Smooth muscle cell (in vitro differentiated cells): ENCODE measurements around the gene PZP. TPM values are rescaled to one million over a fixed set of nuclear protein-coding genes. Genes with fewer than 3 reads are reported as not detected.

Source experiments
- DNase-seq: peaks from one replicate; lab custom pipeline; 2025; ENCODE audit not compliant: unreplicated experiment; lab: John Stamatoyannopoulos, UW
- H2AFZ ChIP-seq: fragments of 200-600 bp; sonication (generic); 2 replicates; pipeline ENCODE4 v1.6.0; 2016; ENCODE audit warnings: antibody characterized with exemption, low read depth, mild to moderate bottlenecking
- H3F3A ChIP-seq: fragments of 200-600 bp; sonication (generic); 2 replicates; pipeline ENCODE4 v1.6.0; 2017; ENCODE audit warnings: antibody characterized with exemption, low read depth
- H3K27ac ChIP-seq: fragments of 200-600 bp; sonication (generic); 2 replicates; pipeline ENCODE4 v1.5.1; 2016; ENCODE audit warnings: low read depth, mild to moderate bottlenecking
- H3K27me3 ChIP-seq: fragments of 200-600 bp; sonication (generic); 2 replicates; pipeline ENCODE4 v1.6.1; 2016; ENCODE audit warnings: low read depth, mild to moderate bottlenecking
- H3K36me3 ChIP-seq: fragments of 200-600 bp; sonication (generic); 2 replicates; pipeline ENCODE4 v1.5.1; 2016; ENCODE audit warnings: low read depth
- H3K4me1 ChIP-seq: fragments of 200-600 bp; sonication (generic); 2 replicates; pipeline ENCODE4 v1.5.1; 2016; ENCODE audit warnings: low read depth
- H3K4me2 ChIP-seq: fragments of 200-600 bp; sonication (generic); 2 replicates; pipeline ENCODE4 v1.6.0; 2016; ENCODE audit warnings: mild to moderate bottlenecking
- H3K4me3 ChIP-seq: fragments of 200-600 bp; sonication (generic); 2 replicates; pipeline ENCODE4 v1.5.1; 2016; ENCODE audit warnings: mild to moderate bottlenecking
- H3K79me2 ChIP-seq: fragments of 200-600 bp; sonication (generic); 2 replicates; pipeline ENCODE4 v1.6.0; 2016; ENCODE audit warnings: low read depth, mild to moderate bottlenecking
- H3K9ac ChIP-seq: fragments of 200-600 bp; sonication (generic); 2 replicates; pipeline ENCODE4 v1.6.0; 2016; ENCODE audit warnings: low read depth
- H3K9me3 ChIP-seq: fragments of 200-600 bp; sonication (generic); replicated peaks from 2 replicates; pipeline ENCODE4 v1.5.1; 2016; ENCODE audit warnings: low read depth
- H4K20me1 ChIP-seq: fragments of 200-600 bp; sonication (generic); 2 replicates; pipeline ENCODE4 v1.6.0; 2016; ENCODE audit warnings: low read depth
- WGBS: methylation state at CpG from one replicate; pipeline ENCODE4 v1.1.7; 2016; ENCODE audit warnings: low lambda C conversion rate; 5-methylcytosine and 5-hydroxymethylcytosine counted together
- polyA plus RNA-seq: library from polyadenylated mRNA; unstranded; fragments of >200 nt; fragmentation: Nextera tagmentation; extraction: Ambion mirVana; gene quantifications from 2 replicates; pipeline ENCODE4 v1.2.1, GENCODE V29; 2016
- total RNA-seq: library from RNA; depleted of rRNA; stranded (reverse); fragments of >200 nt; gene quantifications from 2 replicates; pipeline ENCODE4 v1.2.3, GENCODE V29; 2014
- TF ChIP-seq, protein P1 (sequence below): fragments of 200-600 bp; sonication (generic); IDR thresholded peaks from 2 replicates; pipeline ENCODE4 v1.5.1; 2017; ENCODE audit warnings: borderline replicate concordance, mild to moderate bottlenecking, antibody characterized with exemption; ENCODE audit not compliant: insufficient read depth, poor library complexity, severe bottlenecking

The PZP gene
- total and polyA plus RNA-seq, 2 experiments from 2014 or later: not detected

DNA sequence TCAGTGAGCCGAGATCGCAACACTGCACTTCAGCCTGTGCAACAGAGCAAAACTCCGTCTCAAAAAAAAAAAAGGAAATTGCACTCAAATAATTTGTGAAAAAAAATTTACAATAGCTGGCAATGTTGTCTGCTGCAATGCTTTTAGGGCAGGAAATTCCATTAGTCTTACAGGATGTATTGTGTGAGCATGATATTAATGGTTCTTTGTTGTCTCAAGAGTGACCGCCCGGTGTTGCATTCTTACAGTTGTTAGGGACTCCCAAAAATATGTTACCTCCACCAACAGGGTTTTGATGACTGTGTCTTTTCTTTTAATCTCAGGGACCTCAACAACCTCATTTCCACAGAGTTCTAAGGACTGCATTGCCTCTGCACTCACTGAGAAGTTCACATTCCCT is 44.8 kb downstream of the PZP start:
- H4K20me1 ChIP-seq: no peaks in the 10 kb centered on the region
- no peaks in the 10 kb centered on the region for H3F3A ChIP-seq
- H3K9ac ChIP-seq: no peak overlapping the region
- no peaks in the 10 kb centered on the region for H3K9me3 ChIP-seq
- no peak overlapping the region for H3K4me2 ChIP-seq
- H3K27me3 ChIP-seq: no peaks in the 10 kb centered on the region
- no peaks in the 10 kb centered on the region for H3K4me1 ChIP-seq
- no peak for DNase-seq
- 94% methylated on average over 5 of the region's 5 CpGs for WGBS
- no peak overlapping the region for H3K27ac ChIP-seq
- no peaks in the 10 kb centered on the region for H3K36me3 ChIP-seq
- H3K4me3 ChIP-seq: no peak overlapping the region
- H3K79me2 ChIP-seq: no peaks in the 10 kb centered on the region
- TF ChIP-seq, protein P1, sequence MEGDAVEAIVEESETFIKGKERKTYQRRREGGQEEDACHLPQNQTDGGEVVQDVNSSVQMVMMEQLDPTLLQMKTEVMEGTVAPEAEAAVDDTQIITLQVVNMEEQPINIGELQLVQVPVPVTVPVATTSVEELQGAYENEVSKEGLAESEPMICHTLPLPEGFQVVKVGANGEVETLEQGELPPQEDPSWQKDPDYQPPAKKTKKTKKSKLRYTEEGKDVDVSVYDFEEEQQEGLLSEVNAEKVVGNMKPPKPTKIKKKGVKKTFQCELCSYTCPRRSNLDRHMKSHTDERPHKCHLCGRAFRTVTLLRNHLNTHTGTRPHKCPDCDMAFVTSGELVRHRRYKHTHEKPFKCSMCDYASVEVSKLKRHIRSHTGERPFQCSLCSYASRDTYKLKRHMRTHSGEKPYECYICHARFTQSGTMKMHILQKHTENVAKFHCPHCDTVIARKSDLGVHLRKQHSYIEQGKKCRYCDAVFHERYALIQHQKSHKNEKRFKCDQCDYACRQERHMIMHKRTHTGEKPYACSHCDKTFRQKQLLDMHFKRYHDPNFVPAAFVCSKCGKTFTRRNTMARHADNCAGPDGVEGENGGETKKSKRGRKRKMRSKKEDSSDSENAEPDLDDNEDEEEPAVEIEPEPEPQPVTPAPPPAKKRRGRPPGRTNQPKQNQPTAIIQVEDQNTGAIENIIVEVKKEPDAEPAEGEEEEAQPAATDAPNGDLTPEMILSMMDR: no peak
- H2AFZ ChIP-seq: no peak overlapping the region

DNA sequence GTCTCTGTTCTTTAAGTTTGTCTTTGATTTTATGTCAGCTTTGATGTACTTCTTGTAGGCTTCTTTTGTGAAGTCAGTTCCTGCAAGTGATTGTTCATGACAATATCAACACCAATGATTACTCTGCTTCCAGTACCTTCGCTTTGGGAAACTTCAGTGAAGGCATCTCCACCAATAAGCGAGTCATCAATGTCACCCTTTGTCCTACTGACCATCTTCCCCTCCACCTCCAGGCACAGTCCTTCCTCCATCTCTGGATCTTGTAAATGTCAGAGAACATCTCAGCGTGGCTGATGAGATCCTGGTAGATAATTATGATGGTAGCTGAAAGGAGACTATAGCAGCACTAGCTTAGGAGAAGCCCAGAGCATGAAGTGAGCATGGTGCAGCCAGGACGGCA is 52.1 kb downstream of the PZP start:
- Histone ChIP-seq H3K79me2 (no peaks in the 10 kb centered on the region), H4K20me1 (no peaks in the 10 kb centered on the region), H3K4me1 (no peaks in the 10 kb centered on the region), H3K4me3 (no peak overlapping the region), H3K36me3 (no peaks in the 10 kb centered on the region), H3K27ac (no peak overlapping the region), H3K4me2 (no peak overlapping the region), H3K9me3 (no peaks in the 10 kb centered on the region), H3K9ac (no peak overlapping the region), H3K27me3 (no peaks in the 10 kb centered on the region), H2AFZ (no peak overlapping the region), H3F3A (no peaks in the 10 kb centered on the region)
- no peak for DNase-seq
- TF ChIP-seq, protein P1: no peak
- WGBS: 81% methylated on average over 4 of the region's 4 CpGs

DNA sequence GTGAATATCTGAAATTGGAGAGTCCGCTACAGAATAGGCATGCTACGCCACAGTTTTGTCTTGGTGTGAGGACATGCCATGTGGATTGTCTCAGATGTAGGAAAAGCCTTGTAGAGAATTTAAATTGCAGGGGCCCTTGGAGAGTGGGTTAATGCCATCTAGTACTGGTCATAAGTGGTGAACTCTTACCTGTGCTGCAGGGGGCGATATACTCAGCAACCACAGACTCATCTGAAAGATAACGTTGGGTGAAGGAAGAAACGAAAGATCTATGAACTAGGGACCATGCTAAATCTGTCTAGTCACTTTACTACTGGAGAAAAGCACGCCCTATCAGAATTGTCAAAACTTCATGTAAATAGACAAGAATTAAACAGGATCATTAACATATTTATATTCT is 58.8 kb downstream of the PZP start:
- no peak for DNase-seq
- Histone ChIP-seq H3K79me2 (no peaks in the 10 kb centered on the region), H3K4me1 (no peaks in the 10 kb centered on the region), H3K9ac (no peak overlapping the region), H2AFZ (no peak overlapping the region), H3K27ac (no peak overlapping the region), H4K20me1 (no peaks in the 10 kb centered on the region), H3K36me3 (no peaks in the 10 kb centered on the region), H3K4me3 (no peak overlapping the region), H3K9me3 (no peaks in the 10 kb centered on the region), H3K27me3 (no peaks in the 10 kb centered on the region), H3K4me2 (no peak overlapping the region), H3F3A (no peaks in the 10 kb centered on the region)
- TF ChIP-seq, protein P1: no peak
- 60% methylated on average over 6 of the region's 6 CpGs for WGBS

DNA sequence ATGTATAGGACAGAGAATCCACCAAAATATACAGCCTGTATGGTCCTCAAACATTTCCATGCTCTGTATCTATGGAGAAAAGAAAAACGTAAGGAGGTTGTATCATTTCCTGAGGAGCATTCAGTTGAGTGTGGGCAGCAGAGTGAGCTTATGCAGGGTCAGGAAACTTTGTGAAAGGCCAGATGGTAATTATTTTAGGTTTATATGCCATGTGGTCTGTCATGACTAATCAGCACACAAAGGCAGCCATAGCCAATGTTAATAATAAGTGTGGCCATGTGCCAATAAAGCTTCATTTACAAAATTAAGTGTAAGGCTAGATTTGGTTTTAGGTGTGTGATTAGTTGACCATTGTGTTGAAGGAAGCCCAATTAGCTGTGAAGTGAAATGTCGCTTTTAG is 59.3 kb downstream of the PZP start:
- Histone ChIP-seq H3K4me2 (no peak overlapping the region), H3K27ac (no peak overlapping the region), H3K9ac (no peak overlapping the region), H4K20me1 (no peaks in the 10 kb centered on the region), H3K27me3 (no peaks in the 10 kb centered on the region), H3F3A (no peaks in the 10 kb centered on the region), H3K79me2 (no peaks in the 10 kb centered on the region), H3K36me3 (no peaks in the 10 kb centered on the region), H3K9me3 (no peaks in the 10 kb centered on the region), H2AFZ (no peak overlapping the region), H3K4me1 (no peaks in the 10 kb centered on the region), H3K4me3 (no peak overlapping the region)
- 78% methylated on average over 2 of the region's 2 CpGs for WGBS
- no peak for DNase-seq
- TF ChIP-seq, protein P1: no peak
